OCI-LY3 (cell line): ENCODE measurements around the gene SHISA7.

Source experiments
- H2AFZ ChIP-seq: fragments of 200-600, 300-600 bp; shearing (Covaris generic); 2 replicates; pipeline ENCODE4 v1.6.0; 2014; ENCODE audit warnings: antibody characterized with exemption, low read depth, low read length
- H3K27ac ChIP-seq: fragments of 200-600, 300-600 bp; sonication (generic); 2 replicates; pipeline ENCODE4 v1.5.1; 2014; ENCODE audit warnings: mild to moderate bottlenecking, low read length, moderate library complexity, mixed read lengths
- H3K27me3 ChIP-seq: fragments of 200-600, 300-600 bp; sonication (generic); 2 replicates; pipeline ENCODE4 v1.6.1; 2014; ENCODE audit warnings: low read depth, low read length, mixed read lengths
- H3K36me3 ChIP-seq: fragments of 200-600, 300-600 bp; sonication (generic); replicated peaks from 2 replicates; pipeline ENCODE3; 2014; ENCODE audit warnings: low read depth, low read length, mixed read lengths
- H3K4me1 ChIP-seq: fragments of 300-600, 200-600 bp; sonication (generic); 2 replicates; pipeline ENCODE4 v1.6.1; 2014; ENCODE audit warnings: low read length, mixed read lengths
- H3K4me2 ChIP-seq: fragments of 200-600, 300-600 bp; sonication (generic); 2 replicates; pipeline ENCODE4 v1.6.1; 2014; ENCODE audit warnings: low read length, mixed read lengths
- H3K4me3 ChIP-seq: fragments of 300-600, 200-600 bp; sonication (generic); 2 replicates; pipeline ENCODE4 v1.5.1; 2014; ENCODE audit warnings: antibody characterized with exemption, mild to moderate bottlenecking, low read length, moderate library complexity
- H3K79me2 ChIP-seq: fragments of 300-600, 200-600 bp; shearing (Covaris generic); 2 replicates; pipeline ENCODE4 v1.6.1; 2014; ENCODE audit warnings: mild to moderate bottlenecking, low read length, mixed read lengths
- H3K9ac ChIP-seq: fragments of 300-600, 200-600 bp; shearing (Covaris generic); 2 replicates; pipeline ENCODE4 v1.6.0; 2014; ENCODE audit warnings: mild to moderate bottlenecking, low read length, moderate library complexity
- H3K9me3 ChIP-seq: fragments of 200-600, 300-600 bp; shearing (Covaris generic); 2 replicates; pipeline ENCODE4 v1.6.1; 2014; ENCODE audit warnings: low read length, mixed read lengths; ENCODE audit not compliant: insufficient read depth
- H4K20me1 ChIP-seq: fragments of 200-600, 300-600 bp; sonication (generic); 2 replicates; pipeline ENCODE4 v1.6.1; 2016; ENCODE audit warnings: low read length, mixed read lengths; ENCODE audit not compliant: insufficient read depth
- CTCF ChIP-seq: fragments of 200-600, 300-600 bp; sonication (generic); IDR thresholded peaks from 2 replicates; pipeline ENCODE4 v1.5.1; 2014; ENCODE audit warnings: antibody characterized with exemption, low read length, low read depth
- EZH2phosphoT487 ChIP-seq: fragments of 200-600 bp; shearing (Covaris generic); IDR thresholded peaks from 2 replicates; pipeline ENCODE4 v1.6.1; 2018; ENCODE audit warnings: antibody characterized with exemption, mixed run types, low read depth

SHISA7 gene

GRCh38 chr19:55447421-55448174 lies 4.5 kb upstream of the SHISA7 start:
- Histone ChIP-seq H3K4me3 (no peak overlapping the region), H3K4me1 (no peaks in the 10 kb centered on the region), H3K4me2 (no peak overlapping the region), H2AFZ (no peak overlapping the region), H3K27ac (no peak overlapping the region), H4K20me1 (no peaks in the 10 kb centered on the region), H3K27me3 (no peaks in the 10 kb centered on the region), H3K36me3 (no peaks in the 10 kb centered on the region), H3K9ac (no peak overlapping the region), H3K79me2 (no peaks in the 10 kb centered on the region), H3K9me3 (no peaks in the 10 kb centered on the region)
- no peak for TF ChIP-seq CTCF
- TF ChIP-seq EZH2phosphoT487, result no peak

- Histone ChIP-seq H3K27ac (no peak overlapping the region), H4K20me1 (no peaks in the 10 kb centered on the region), H3K9ac (no peak overlapping the region), H3K9me3 (no peaks in the 10 kb centered on the region), H3K79me2 (no peaks in the 10 kb centered on the region), H3K4me1 (no peaks in the 10 kb centered on the region), H3K36me3 (no peaks in the 10 kb centered on the region), H3K27me3 (no peaks in the 10 kb centered on the region), H2AFZ (no peak overlapping the region), H3K4me2 (no peak overlapping the region), H3K4me3 (no peak overlapping the region)
- TF ChIP-seq EZH2phosphoT487, result no peak
- no peak for TF ChIP-seq CTCF
Measured at GRCh38 chr19:55446060-55446459, 3.0 kb upstream of the SHISA7 start.

GRCh38 chr19:55444646-55445045 lies 1.5 kb upstream of the SHISA7 start:
- H3K4me3 ChIP-seq, result no peak overlapping the region
- H3K36me3 ChIP-seq, result no peaks in the 10 kb centered on the region
- H3K79me2 ChIP-seq, result no peaks in the 10 kb centered on the region
- H3K9ac ChIP-seq, result no peak overlapping the region
- H3K4me2 ChIP-seq, result no peak overlapping the region
- H3K27ac ChIP-seq, result no peak overlapping the region
- no peaks in the 10 kb centered on the region for H4K20me1 ChIP-seq
- no peaks in the 10 kb centered on the region for H3K27me3 ChIP-seq
- no peaks in the 10 kb centered on the region for H3K4me1 ChIP-seq
- TF ChIP-seq EZH2phosphoT487, result no peak
- TF ChIP-seq CTCF, result no peak
- no peaks in the 10 kb centered on the region for H3K9me3 ChIP-seq
- H2AFZ ChIP-seq, result no peak overlapping the region

- no peak overlapping the region for H3K4me2 ChIP-seq
- no peak overlapping the region for H2AFZ ChIP-seq
- H4K20me1 ChIP-seq, result no peaks in the 10 kb centered on the region
- no peak overlapping the region for H3K27ac ChIP-seq
- H3K9ac ChIP-seq, result no peak overlapping the region
- no peaks in the 10 kb centered on the region for H3K4me1 ChIP-seq
- H3K27me3 ChIP-seq, result no peaks in the 10 kb centered on the region
- H3K9me3 ChIP-seq, result no peaks in the 10 kb centered on the region
- H3K4me3 ChIP-seq, result no peak overlapping the region
- H3K79me2 ChIP-seq, result no peaks in the 10 kb centered on the region
- TF ChIP-seq CTCF, result no peak
- no peak for TF ChIP-seq EZH2phosphoT487
- no peaks in the 10 kb centered on the region for H3K36me3 ChIP-seq
Measured at GRCh38 chr19:55443824-55444480, 852 bp upstream of the SHISA7 start.
